GM12878 (cell line): ENCODE data around the gene PPP4C. TPM values are rescaled to one million over a fixed set of nuclear protein-coding genes. Genes with fewer than 3 reads are reported as not detected.

Experiments used
- BRCA1 ChIP-seq: IDR thresholded peaks from 2 replicates; pipeline ENCODE4 v1.6.1; 2011; ENCODE audit warnings: low read depth, low read length, improper control_type of control experiment
- CEBPZ ChIP-seq: fragments of 150-350 bp; IDR thresholded peaks from 2 replicates; pipeline ENCODE4 v1.6.1; 2016; ENCODE audit warnings: low read depth, low read length
- CHD4 ChIP-seq: fragments of 200-600 bp; sonication (generic); IDR thresholded peaks from 2 replicates; pipeline ENCODE4 v1.6.1; 2016; ENCODE audit warnings: mild to moderate bottlenecking
- CREB1 ChIP-seq: IDR thresholded peaks from 2 replicates; pipeline ENCODE4 v1.6.1; 2012; ENCODE audit warnings: low read depth, mild to moderate bottlenecking, inconsistent platforms
- HCFC1 ChIP-seq: fragments of 150-350 bp; IDR thresholded peaks from 2 replicates; pipeline ENCODE4 v1.6.1; 2014; ENCODE audit warnings: low read length
- HDAC6 ChIP-seq: fragments of 200-600 bp; sonication (generic); IDR thresholded peaks from one replicate; pipeline ENCODE4 v1.8.0; 2017; ENCODE audit warnings: antibody characterized with exemption; ENCODE audit not compliant: unreplicated experiment
- HDGF ChIP-seq: fragments of 450-650 bp; IDR thresholded peaks from 2 replicates; pipeline ENCODE4 v1.6.1; 2016; ENCODE audit warnings: antibody characterized with exemption
- IRF4 ChIP-seq: IDR thresholded peaks from 2 replicates; pipeline ENCODE4 v1.6.1; 2011; ENCODE audit warnings: low read depth, low read length
- IRF5 ChIP-seq: fragments of 450-650 bp; IDR thresholded peaks from 2 replicates; pipeline ENCODE4 v1.6.1; 2017; ENCODE audit warnings: borderline replicate concordance
- RFX5 ChIP-seq: IDR thresholded peaks from 2 replicates; pipeline ENCODE4 v1.6.1; 2011; ENCODE audit warnings: low read depth, low read length, improper control_type of control experiment
- SIN3A ChIP-seq: IDR thresholded peaks from 2 replicates; pipeline ENCODE4 v1.6.1; 2012; ENCODE audit warnings: low read depth, low read length, improper control_type of control experiment
- SMAD1 ChIP-seq: fragments of 450-650 bp; IDR thresholded peaks from 2 replicates; pipeline ENCODE4 v1.6.1; 2018; ENCODE audit warnings: mild to moderate bottlenecking, low read depth; ENCODE audit not compliant: partially characterized antibody
- SMAD5 ChIP-seq: IDR thresholded peaks from 2 replicates; pipeline ENCODE4 v1.6.1; 2016; ENCODE audit warnings: antibody characterized with exemption, low read depth
- SMC3 ChIP-seq: IDR thresholded peaks from 2 replicates; pipeline ENCODE4 v1.6.1; 2011; ENCODE audit warnings: low read length, improper control_type of control experiment, borderline replicate concordance
- STAT1 ChIP-seq: fragments of 450-650 bp; conservative IDR thresholded peaks from 2 replicates; pipeline ENCODE4 v1.6.1; 2014; ENCODE audit warnings: antibody characterized with exemption, mild to moderate bottlenecking
- USF2 ChIP-seq: IDR thresholded peaks from 2 replicates; pipeline ENCODE4 v1.6.1; 2011; ENCODE audit warnings: low read depth, low read length, improper control_type of control experiment, borderline replicate concordance
- WRNIP1 ChIP-seq: IDR thresholded peaks from 2 replicates; pipeline ENCODE4 v1.6.1; 2011; ENCODE audit warnings: low read depth, low read length, improper control_type of control experiment, borderline replicate concordance
- YBX1 ChIP-seq: fragments of 450-650 bp; IDR thresholded peaks from 2 replicates; pipeline ENCODE4 v1.6.1; 2016; ENCODE audit warnings: antibody characterized with exemption
- ZBTB33 ChIP-seq: fragments of 450-650 bp; IDR thresholded peaks from 2 replicates; pipeline ENCODE4 v1.6.1; 2017; ENCODE audit warnings: mild to moderate bottlenecking
- ZBTB4 ChIP-seq: fragments of 450-650 bp; formaldehyde crosslinking; IDR thresholded peaks from 2 replicates; pipeline ENCODE4 v1.4.0; 2022; ENCODE audit warnings: mild to moderate bottlenecking, moderate library complexity
- ZNF24 ChIP-seq: fragments of 450-650 bp; IDR thresholded peaks from 2 replicates; pipeline ENCODE4 v1.6.1; 2017; ENCODE audit warnings: antibody characterized with exemption, mild to moderate bottlenecking
- polyA plus RNA-seq, 11 experiments: library from polyadenylated mRNA; depleted of rRNA in 4 of 11; unstranded in 6 of 11; stranded (reverse) in 5 of 11; fragments of >200 nt; fragmentation: Nextera tagmentation in 4 of 11; fragmentation: Illumina TruSeq in 1 of 11; extraction: Ambion mirVana in 4 of 11; extraction: Trizol in 1 of 11; gene quantifications; 1 replicate in 1 of 11; 2 replicates in 10 of 11; pipeline versions ENCODE4 v1.2.1 to v1.2.3, GENCODE V29; 2011 to 2016; ENCODE audit warnings: inconsistent platforms in 2 of 11, missing spikeins in 2 of 11, low read depth in 1 of 11
- total RNA-seq, 4 experiments: library from RNA; depleted of rRNA in 3 of 4; stranded (reverse); fragments of >200 nt in 3 of 4; fragmentation: Illumina TruSeq in 1 of 4; extraction: Trizol in 1 of 4; gene quantifications; 2 replicates each; pipeline versions ENCODE4 v1.2.1 to v1.2.3, GENCODE V29; 2013 to 2021

The PPP4C gene
- total and polyA plus RNA-seq, 10 of the 15 experiments (the other 5 are each of a cell fraction or from before 2014, with no cell fraction given): 2.7 to 240 (median 124) TPM

GRCh38 chr16:30075503-30076275 lies at the start of gene PPP4C (continued):
- no peak for TF ChIP-seq USF2
- TF ChIP-seq CREB1: peak; percentile 93
- TF ChIP-seq ZBTB4 (CRISPR knock-in tag): no peak
- no peak for TF ChIP-seq IRF4
- TF ChIP-seq SMAD5: peak; percentile 74
- 0 out of 2 replicates have a peak, but pooled peaks have one; percentile 29 for TF ChIP-seq SIN3A
- no peak for TF ChIP-seq HCFC1
- no peak for TF ChIP-seq BRCA1
- no peak for TF ChIP-seq SMC3
- no peak for TF ChIP-seq HDAC6
- TF ChIP-seq CEBPZ: no peak
- TF ChIP-seq ZBTB33: no peak
- TF ChIP-seq RFX5: no peak
- no peak for TF ChIP-seq YBX1
- peak; percentile 26 for TF ChIP-seq SMAD1
- no peak for TF ChIP-seq STAT1
- TF ChIP-seq ZNF24: no peak
- TF ChIP-seq WRNIP1: no peak
- no peak for TF ChIP-seq HDGF
- TF ChIP-seq CHD4: no peak
- TF ChIP-seq IRF5: no peak
